ENCODE measurements around the gene WFDC5. TPM values are rescaled to one million over a fixed set of nuclear protein-coding genes. Genes with fewer than 3 reads are reported as not detected.

The WFDC5 gene
- total RNA-seq, 4 donors from 2014 or later = not detected

DNA sequence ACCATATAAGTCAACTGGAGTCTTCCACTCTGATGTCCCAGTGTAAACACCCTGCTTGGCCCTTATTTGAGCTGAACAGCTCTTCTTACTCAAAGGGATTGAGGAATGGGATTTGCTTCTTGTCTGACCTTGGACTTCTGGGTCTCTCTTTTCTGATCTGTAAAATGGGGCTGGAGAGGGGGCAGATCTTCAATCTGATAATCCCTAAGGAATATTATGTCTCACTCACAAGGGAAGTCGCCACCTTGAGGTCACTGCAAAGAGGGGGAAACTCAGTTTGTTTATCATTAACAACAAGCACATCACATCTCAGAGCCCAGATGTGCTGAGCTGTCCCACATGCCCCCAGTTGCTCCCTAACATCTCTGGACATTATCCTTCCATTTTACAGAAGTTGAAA lies 29.1 kb downstream of the WFDC5 start:
- in situ Hi-C loops (cut with MboI; ENCODE audit: low pct_ligation_motif_present in 1 of 4, low pct_unique_long_range_greater_than_20kb in 1 of 4, low sequenced_read_pairs in 3 of 4) = no loop called here

DNA sequence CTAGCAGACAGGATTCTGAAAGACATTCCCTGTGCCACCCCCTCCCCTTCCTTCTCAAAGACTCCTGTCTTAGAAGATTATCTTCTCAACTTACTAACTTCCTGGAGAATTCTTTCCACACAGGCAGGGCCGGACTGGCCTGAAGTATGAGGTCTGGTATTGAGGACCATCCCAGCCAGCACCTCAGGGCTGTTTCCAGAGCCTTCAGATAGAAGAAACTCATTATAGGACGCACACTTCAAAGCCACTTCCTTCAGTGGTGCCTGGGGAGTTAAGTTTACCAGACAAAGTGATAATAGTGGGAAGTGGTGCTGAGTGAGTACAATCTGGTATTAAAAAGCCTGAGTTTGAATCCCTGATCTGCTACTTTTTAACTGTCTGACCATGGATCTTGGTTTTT lies 29.7 kb downstream of the WFDC5 start:
- intact Hi-C loops (cut with DNase I; ENCODE audit: low total_unique reads) = no loop called here

More for the DNA sequence above, 29.1 kb downstream of the WFDC5 start:
- intact Hi-C loops (cut with DNase I; ENCODE audit: low total_unique reads) = no loop called here
- 100% methylated on average over 1 of the region's 1 CpG for WGBS, 2 donors (ENCODE audit: low coverage in 1 of 2)
- H3K27me3 ChIP-seq = no peaks in the 10 kb centered on the region
- H3K9me3 ChIP-seq = no peaks in the 10 kb centered on the region
- H3K4me3 ChIP-seq = no peak overlapping the region
- TF ChIP-seq POLR2AphosphoS5 (IDR thresholded peaks at IDR 0.05) = no peak
- no peak for TF ChIP-seq EP300 (IDR thresholded peaks at IDR 0.05; ENCODE audit: low read depth)
- TF ChIP-seq, protein P1, sequence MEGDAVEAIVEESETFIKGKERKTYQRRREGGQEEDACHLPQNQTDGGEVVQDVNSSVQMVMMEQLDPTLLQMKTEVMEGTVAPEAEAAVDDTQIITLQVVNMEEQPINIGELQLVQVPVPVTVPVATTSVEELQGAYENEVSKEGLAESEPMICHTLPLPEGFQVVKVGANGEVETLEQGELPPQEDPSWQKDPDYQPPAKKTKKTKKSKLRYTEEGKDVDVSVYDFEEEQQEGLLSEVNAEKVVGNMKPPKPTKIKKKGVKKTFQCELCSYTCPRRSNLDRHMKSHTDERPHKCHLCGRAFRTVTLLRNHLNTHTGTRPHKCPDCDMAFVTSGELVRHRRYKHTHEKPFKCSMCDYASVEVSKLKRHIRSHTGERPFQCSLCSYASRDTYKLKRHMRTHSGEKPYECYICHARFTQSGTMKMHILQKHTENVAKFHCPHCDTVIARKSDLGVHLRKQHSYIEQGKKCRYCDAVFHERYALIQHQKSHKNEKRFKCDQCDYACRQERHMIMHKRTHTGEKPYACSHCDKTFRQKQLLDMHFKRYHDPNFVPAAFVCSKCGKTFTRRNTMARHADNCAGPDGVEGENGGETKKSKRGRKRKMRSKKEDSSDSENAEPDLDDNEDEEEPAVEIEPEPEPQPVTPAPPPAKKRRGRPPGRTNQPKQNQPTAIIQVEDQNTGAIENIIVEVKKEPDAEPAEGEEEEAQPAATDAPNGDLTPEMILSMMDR (IDR thresholded peaks at IDR 0.05) = no peak
- TF ChIP-seq POLR2A (IDR thresholded peaks at IDR 0.05) = no peak
- H3K36me3 ChIP-seq = peaks cover 0 to 10% (median 4%) of the 10 kb centered on the region in 4 donors
- no peaks in the 10 kb centered on the region for H3K4me1 ChIP-seq
- no peak overlapping the region for H3K27ac ChIP-seq
- no peak for DNase-seq

DNA sequence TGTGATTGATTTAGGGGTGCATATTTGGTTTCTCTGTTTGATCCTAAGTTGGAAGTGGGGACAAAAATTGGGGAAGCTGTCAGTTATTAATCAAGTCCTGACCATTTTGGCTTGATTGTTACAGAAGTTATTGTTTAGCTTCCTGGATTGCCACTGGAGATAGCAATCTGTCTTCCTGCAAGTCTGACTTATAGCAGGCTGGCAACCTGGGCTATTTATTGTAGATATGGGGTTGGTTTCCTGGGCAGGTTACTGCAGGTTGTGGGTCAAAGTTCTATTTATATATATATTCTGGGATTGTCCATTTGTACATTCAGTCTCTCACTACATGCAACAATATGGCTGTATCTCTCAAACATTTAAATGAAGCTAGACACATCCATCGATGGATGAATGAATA lies 31.8 kb downstream of the WFDC5 start:
- H3K9me3 ChIP-seq = no peaks in the 10 kb centered on the region
- in situ Hi-C loops (cut with MboI; ENCODE audit: low pct_ligation_motif_present in 1 of 4, low pct_unique_long_range_greater_than_20kb in 1 of 4, low sequenced_read_pairs in 3 of 4) (no loop called here), intact Hi-C loops (cut with DNase I; ENCODE audit: low total_unique reads) (no loop called here)
- no peak overlapping the region for H3K4me3 ChIP-seq
- no peak for DNase-seq
- no peaks in the 10 kb centered on the region for H3K4me1 ChIP-seq
- H3K27me3 ChIP-seq = no peaks in the 10 kb centered on the region
- WGBS, 2 donors (ENCODE audit: low coverage in 1 of 2) = 91 to 100% methylated on average over 1 of the region's 1 CpG
- peaks cover 0 to 25% (median 6%) of the 10 kb centered on the region in 4 donors for H3K36me3 ChIP-seq
- H3K27ac ChIP-seq = no peak overlapping the region
- TF ChIP-seq EP300 (IDR thresholded peaks at IDR 0.05; ENCODE audit: low read depth) (no peak), POLR2AphosphoS5 (IDR thresholded peaks at IDR 0.05) (no peak), POLR2A (IDR thresholded peaks at IDR 0.05) (no peak)
- TF ChIP-seq, protein P1 (IDR thresholded peaks at IDR 0.05) = no peak

More for the DNA sequence above, 29.7 kb downstream of the WFDC5 start:
- Histone ChIP-seq H3K4me3 (no peak overlapping the region), H3K9me3 (no peaks in the 10 kb centered on the region), H3K36me3 (peaks cover 0 to 11% (median 5%) of the 10 kb centered on the region in 4 donors), H3K4me1 (no peaks in the 10 kb centered on the region), H3K27ac (no peak overlapping the region), H3K27me3 (no peaks in the 10 kb centered on the region)
- 88 to 91% methylated on average over 1 to 2 of the region's 2 CpGs for WGBS, 2 donors (ENCODE audit: low coverage in 1 of 2)
- no peak for DNase-seq
- in situ Hi-C loops (cut with MboI; ENCODE audit: low pct_ligation_motif_present in 1 of 4, low pct_unique_long_range_greater_than_20kb in 1 of 4, low sequenced_read_pairs in 3 of 4) = no loop called here
- TF ChIP-seq POLR2AphosphoS5 (IDR thresholded peaks at IDR 0.05) (no peak), POLR2A (IDR thresholded peaks at IDR 0.05) (no peak), EP300 (IDR thresholded peaks at IDR 0.05; ENCODE audit: low read depth) (no peak)
- TF ChIP-seq, protein P1 (IDR thresholded peaks at IDR 0.05) = no peak

DNA sequence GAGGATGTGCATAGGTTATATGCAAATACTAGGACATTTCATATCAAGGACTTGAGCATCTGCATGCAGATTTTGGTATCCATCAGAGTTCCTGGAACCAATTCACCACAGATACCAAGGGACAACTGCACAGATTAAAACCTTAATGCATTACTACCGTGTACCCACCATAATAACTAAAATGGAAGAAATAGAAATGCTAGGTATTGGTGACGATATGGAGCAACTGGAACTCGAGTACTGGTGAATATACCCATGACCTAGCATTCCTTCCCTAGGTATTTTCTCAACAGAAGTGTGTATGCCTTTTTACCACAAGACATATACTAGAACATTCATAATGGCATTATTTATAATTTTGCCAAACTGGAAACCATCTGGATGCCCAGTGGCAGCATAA lies 32.5 kb downstream of the WFDC5 start:
- 99 to 100% methylated on average over 1 to 3 of the region's 3 CpGs for WGBS, 2 donors (ENCODE audit: low coverage in 1 of 2)
- Histone ChIP-seq H3K4me3 (no peak overlapping the region), H3K4me1 (no peaks in the 10 kb centered on the region), H3K9me3 (no peaks in the 10 kb centered on the region), H3K27ac (no peak overlapping the region), H3K27me3 (no peaks in the 10 kb centered on the region), H3K36me3 (peaks cover 0 to 25% (median 7%) of the 10 kb centered on the region in 4 donors)
- TF ChIP-seq POLR2AphosphoS5 (IDR thresholded peaks at IDR 0.05) (no peak), EP300 (IDR thresholded peaks at IDR 0.05; ENCODE audit: low read depth) (no peak), POLR2A (IDR thresholded peaks at IDR 0.05) (no peak)
- TF ChIP-seq, protein P1 (IDR thresholded peaks at IDR 0.05) = no peak
- no peak for DNase-seq
- intact Hi-C loops (cut with DNase I; ENCODE audit: low total_unique reads) (no loop called here), in situ Hi-C loops (cut with MboI; ENCODE audit: low pct_ligation_motif_present in 1 of 4, low pct_unique_long_range_greater_than_20kb in 1 of 4, low sequenced_read_pairs in 3 of 4) (no loop called here)
